Measurements from ENCODE around the gene CREBBP. TPM values are rescaled to one million over a fixed set of nuclear protein-coding genes. Genes with fewer than 3 reads are reported as not detected.
A peak's percentile ranks its signal among the peaks of the same experiment; 100 is the strongest.

The CREBBP gene
- total and polyA plus RNA-seq, 2 donors (not counting 1 experiment from before 2014, with no cell fraction given), result 6.1 to 22.6 TPM

DNA sequence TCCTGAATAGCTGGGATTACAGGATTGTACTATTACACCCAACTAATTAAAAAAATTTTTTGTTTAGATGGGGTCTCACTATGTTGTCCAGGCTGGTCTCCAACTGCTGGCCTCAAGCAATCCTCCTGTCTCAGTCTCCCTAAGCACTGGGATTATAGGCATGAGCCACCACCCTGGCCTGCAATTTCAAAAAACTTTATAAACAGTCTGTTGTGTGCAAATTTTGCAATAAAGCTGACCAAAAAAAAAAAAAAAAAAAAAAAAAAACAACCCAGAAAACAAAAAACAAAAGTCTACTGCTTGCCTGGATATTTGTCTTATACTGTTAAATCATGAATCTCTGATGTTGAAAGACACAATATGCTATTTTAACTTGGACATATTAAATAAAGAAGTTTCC, 4.4 kb downstream of the CREBBP start:
- Histone ChIP-seq H3K4me2 (ENCODE audit: extremely low read depth, insufficient read depth, low read length) (peak overlapping the region; percentile 56), H3K79me2 (ENCODE audit: control insufficient read depth, insufficient read depth, low read length) (peaks cover 83% of the 10 kb centered on the region), H3K27ac (ENCODE audit: insufficient read depth, low read length) (no peak overlapping the region), H3K4me1 (ENCODE audit: control insufficient read depth, extremely low read depth, insufficient read depth, low read length) (peaks cover 22% of the 10 kb centered on the region), H4K20me1 (ENCODE audit: control insufficient read depth, extremely low read depth, insufficient read depth, low read length) (peaks cover 26% of the 10 kb centered on the region), H3K27me3 (ENCODE audit: control insufficient read depth, insufficient read depth, low read length) (no peaks in the 10 kb centered on the region), H3K4me3 (replicated peaks in 1 of 4; ENCODE audit: control extremely low read depth in 1 of 4, insufficient read depth in 1 of 4, low read depth in 3 of 4, low read length in 4 of 4) (peak overlapping the region in 2 of 4 experiments; percentile 13 to 46), H3K9me3 (ENCODE audit: control insufficient read depth, insufficient read depth, low read depth, low read length) (no peaks in the 10 kb centered on the region), H2AFZ (ENCODE audit: low read length) (no peak overlapping the region), H3K36me3 (ENCODE audit: control insufficient read depth, insufficient read depth, low read length) (no peaks in the 10 kb centered on the region), H3K9ac (ENCODE audit: insufficient read depth, low read length) (no peak overlapping the region)
- no peak for DNase-seq (ENCODE audit: low read depth in 2 of 2)
- TF ChIP-seq EZH2 (IDR thresholded peaks at IDR 0.05; ENCODE audit: low read length, missing control alignments), result no peak
- TF ChIP-seq, protein P1, sequence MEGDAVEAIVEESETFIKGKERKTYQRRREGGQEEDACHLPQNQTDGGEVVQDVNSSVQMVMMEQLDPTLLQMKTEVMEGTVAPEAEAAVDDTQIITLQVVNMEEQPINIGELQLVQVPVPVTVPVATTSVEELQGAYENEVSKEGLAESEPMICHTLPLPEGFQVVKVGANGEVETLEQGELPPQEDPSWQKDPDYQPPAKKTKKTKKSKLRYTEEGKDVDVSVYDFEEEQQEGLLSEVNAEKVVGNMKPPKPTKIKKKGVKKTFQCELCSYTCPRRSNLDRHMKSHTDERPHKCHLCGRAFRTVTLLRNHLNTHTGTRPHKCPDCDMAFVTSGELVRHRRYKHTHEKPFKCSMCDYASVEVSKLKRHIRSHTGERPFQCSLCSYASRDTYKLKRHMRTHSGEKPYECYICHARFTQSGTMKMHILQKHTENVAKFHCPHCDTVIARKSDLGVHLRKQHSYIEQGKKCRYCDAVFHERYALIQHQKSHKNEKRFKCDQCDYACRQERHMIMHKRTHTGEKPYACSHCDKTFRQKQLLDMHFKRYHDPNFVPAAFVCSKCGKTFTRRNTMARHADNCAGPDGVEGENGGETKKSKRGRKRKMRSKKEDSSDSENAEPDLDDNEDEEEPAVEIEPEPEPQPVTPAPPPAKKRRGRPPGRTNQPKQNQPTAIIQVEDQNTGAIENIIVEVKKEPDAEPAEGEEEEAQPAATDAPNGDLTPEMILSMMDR (conservative IDR thresholded peaks at IDR 0.05 in 1 of 2, IDR thresholded peaks at IDR 0.05 in 1 of 2; ENCODE audit: low read depth in 1 of 2, low read length in 2 of 2), result no peak

DNA sequence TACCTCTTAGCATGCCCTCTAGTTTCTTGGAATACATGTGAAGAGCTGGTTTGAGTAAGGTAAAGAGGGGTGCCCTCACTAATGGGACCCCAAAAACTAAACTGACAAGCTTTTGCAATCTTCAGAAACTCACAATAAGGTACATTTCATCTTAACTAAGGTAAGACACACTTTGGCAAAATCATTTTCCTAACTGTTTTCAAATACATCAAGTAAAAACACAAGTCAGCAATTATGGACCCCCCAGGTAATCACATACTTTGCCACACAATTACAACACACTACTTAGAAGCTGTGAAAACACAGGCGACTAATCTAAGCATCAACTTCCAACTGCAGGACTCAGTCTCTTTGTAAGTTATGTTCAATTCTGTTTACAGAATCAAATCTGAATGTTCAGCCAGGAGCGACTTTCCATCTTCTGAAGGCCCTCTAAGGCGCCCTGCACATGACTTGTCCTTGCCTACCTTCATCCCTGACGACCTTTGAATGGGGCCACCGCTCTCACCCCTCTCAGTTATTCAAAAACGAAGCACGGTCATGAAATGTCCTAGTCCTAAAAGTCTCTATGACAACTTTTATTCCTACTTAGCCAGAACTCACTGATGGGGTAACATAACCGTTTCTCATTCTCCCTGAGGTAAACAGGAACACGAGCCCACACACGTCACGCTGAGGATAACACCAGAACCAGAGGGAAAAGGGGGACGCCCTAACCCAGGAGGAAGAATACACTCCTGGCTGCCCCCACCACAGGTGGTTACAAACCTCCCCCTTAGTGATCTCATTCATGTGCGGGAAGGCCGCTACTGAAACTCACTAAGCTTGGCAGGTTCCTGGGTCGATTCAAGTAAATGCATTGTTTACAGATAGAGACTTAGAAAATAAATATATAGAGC, 5.5 kb downstream of the CREBBP start:
- no peak overlapping the region for H3K4me3 ChIP-seq (replicated peaks in 1 of 4; ENCODE audit: control extremely low read depth in 1 of 4, insufficient read depth in 1 of 4, low read depth in 3 of 4, low read length in 4 of 4)
- peaks cover 28% of the 10 kb centered on the region for H4K20me1 ChIP-seq (ENCODE audit: control insufficient read depth, extremely low read depth, insufficient read depth, low read length)
- H3K79me2 ChIP-seq (ENCODE audit: control insufficient read depth, insufficient read depth, low read length), result peaks cover 94% of the 10 kb centered on the region
- H3K36me3 ChIP-seq (ENCODE audit: control insufficient read depth, insufficient read depth, low read length), result no peaks in the 10 kb centered on the region
- peaks cover 24% of the 10 kb centered on the region for H3K4me1 ChIP-seq (ENCODE audit: control insufficient read depth, extremely low read depth, insufficient read depth, low read length)
- H3K27me3 ChIP-seq (ENCODE audit: control insufficient read depth, insufficient read depth, low read length), result no peaks in the 10 kb centered on the region
- H3K27ac ChIP-seq (ENCODE audit: insufficient read depth, low read length), result no peak overlapping the region
- DNase-seq (ENCODE audit: low read depth in 2 of 2), result no peak
- no peak for TF ChIP-seq EZH2 (IDR thresholded peaks at IDR 0.05; ENCODE audit: low read length, missing control alignments)
- TF ChIP-seq, protein P1 (conservative IDR thresholded peaks at IDR 0.05 in 1 of 2, IDR thresholded peaks at IDR 0.05 in 1 of 2; ENCODE audit: low read depth in 1 of 2, low read length in 2 of 2), result no peak
- peak overlapping the region; percentile 18 for H3K4me2 ChIP-seq (ENCODE audit: extremely low read depth, insufficient read depth, low read length)
- no peak overlapping the region for H3K9ac ChIP-seq (ENCODE audit: insufficient read depth, low read length)
- H3K9me3 ChIP-seq (ENCODE audit: control insufficient read depth, insufficient read depth, low read depth, low read length), result no peaks in the 10 kb centered on the region
- no peak overlapping the region for H2AFZ ChIP-seq (ENCODE audit: low read length)

DNA sequence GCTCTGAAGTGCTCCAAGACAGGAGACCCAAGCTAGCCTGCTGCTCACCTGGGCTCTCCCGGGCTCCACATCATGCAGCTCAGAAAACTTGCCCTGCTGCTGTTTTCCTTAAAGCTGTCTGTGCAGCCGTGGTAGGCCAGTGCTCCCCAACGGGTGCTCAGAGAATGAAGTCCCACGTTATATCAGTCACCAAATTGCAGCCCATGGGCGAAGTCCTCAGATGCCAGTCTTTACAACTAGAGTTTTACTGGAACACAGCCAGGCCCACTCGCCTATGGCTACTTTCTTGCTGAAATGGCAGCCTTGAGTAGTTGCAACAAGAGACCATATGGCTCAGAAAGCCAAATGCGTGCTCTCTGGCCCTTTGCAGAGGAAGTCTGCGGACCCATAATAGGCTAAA, 6.3 kb downstream of the CREBBP start:
- H3K9ac ChIP-seq (ENCODE audit: insufficient read depth, low read length), result no peak overlapping the region
- no peak overlapping the region for H3K27ac ChIP-seq (ENCODE audit: insufficient read depth, low read length)
- TF ChIP-seq, protein P1 (conservative IDR thresholded peaks at IDR 0.05 in 1 of 2, IDR thresholded peaks at IDR 0.05 in 1 of 2; ENCODE audit: low read depth in 1 of 2, low read length in 2 of 2), result no peak
- no peak for TF ChIP-seq EZH2 (IDR thresholded peaks at IDR 0.05; ENCODE audit: low read length, missing control alignments)
- H3K36me3 ChIP-seq (ENCODE audit: control insufficient read depth, insufficient read depth, low read length), result no peaks in the 10 kb centered on the region
- no peak overlapping the region for H2AFZ ChIP-seq (ENCODE audit: low read length)
- no peak for DNase-seq (ENCODE audit: low read depth in 2 of 2)
- H3K27me3 ChIP-seq (ENCODE audit: control insufficient read depth, insufficient read depth, low read length), result no peaks in the 10 kb centered on the region
- H3K4me1 ChIP-seq (ENCODE audit: control insufficient read depth, extremely low read depth, insufficient read depth, low read length), result peaks cover 24% of the 10 kb centered on the region
- H3K4me2 ChIP-seq (ENCODE audit: extremely low read depth, insufficient read depth, low read length), result peak overlapping the region; percentile 18
- H3K4me3 ChIP-seq (replicated peaks in 1 of 4; ENCODE audit: control extremely low read depth in 1 of 4, insufficient read depth in 1 of 4, low read depth in 3 of 4, low read length in 4 of 4), result no peak overlapping the region
- no peaks in the 10 kb centered on the region for H3K9me3 ChIP-seq (ENCODE audit: control insufficient read depth, insufficient read depth, low read depth, low read length)
- H3K79me2 ChIP-seq (ENCODE audit: control insufficient read depth, insufficient read depth, low read length), result peaks cover 96% of the 10 kb centered on the region
- H4K20me1 ChIP-seq (ENCODE audit: control insufficient read depth, extremely low read depth, insufficient read depth, low read length), result peaks cover 28% of the 10 kb centered on the region
